Keratinocyte (primary cell): Measurements from ENCODE around the gene ZBTB49. TPM values are rescaled to one million over a fixed set of nuclear protein-coding genes. Genes with fewer than 3 reads are reported as not detected.

Experiments used
- DNase-seq: peaks from one replicate; pipeline ENCODE4 v3.0.0-alpha.2; 2011; ENCODE audit warnings: low read depth, missing footprints, low spot score
- FAIRE-seq: peaks from 2 replicates; lab custom pipeline; 2011; peaks lifted over from hg19 to GRCh38; lab: Jason Lieb, UNC
- H2AFZ ChIP-seq: 2 replicates; pipeline ENCODE4 v1.6.0; 2012; ENCODE audit warnings: low read length, control low read depth, inconsistent platforms; ENCODE audit not compliant: control insufficient read depth
- H3K27ac ChIP-seq: 2 replicates; pipeline ENCODE4 v1.5.1; 2011; ENCODE audit warnings: low read length; ENCODE audit not compliant: control insufficient read depth, insufficient read depth
- H3K27me3 ChIP-seq: 3 replicates; pipeline ENCODE4 v1.6.0; 2011; ENCODE audit warnings: low read length; ENCODE audit not compliant: control insufficient read depth, insufficient read depth; ENCODE audit errors: extremely low read depth
- H3K36me3 ChIP-seq, 2 experiments: 2 replicates in 1 of 2; 3 replicates in 1 of 2; pipeline ENCODE4 v1.5.1; 2011; ENCODE audit warnings: low read length in 2 of 2, mild to moderate bottlenecking in 1 of 2; ENCODE audit not compliant: control insufficient read depth in 2 of 2, insufficient read depth in 2 of 2; ENCODE audit errors: extremely low read depth in 1 of 2
- H3K4me1 ChIP-seq: 3 replicates; pipeline ENCODE4 v1.5.1; 2011; ENCODE audit warnings: low read length; ENCODE audit not compliant: control insufficient read depth, insufficient read depth; ENCODE audit errors: extremely low read depth
- H3K4me2 ChIP-seq: 3 replicates; pipeline ENCODE4 v1.6.0; 2011; ENCODE audit warnings: low read depth, low read length; ENCODE audit not compliant: control insufficient read depth, insufficient read depth; ENCODE audit errors: extremely low read depth
- H3K4me3 ChIP-seq, 3 experiments: fragments of 200-600 bp in 1 of 3; sonication (generic) in 1 of 3; 2 replicates in 2 of 3; 3 replicates in 1 of 3; pipeline ENCODE4 v1.5.1; 2011 to 2016; ENCODE audit warnings: low read length in 3 of 3, mild to moderate bottlenecking in 3 of 3, control low read depth in 2 of 3, inconsistent platforms in 1 of 3, low read depth in 1 of 3, mixed read lengths in 1 of 3, mixed run types in 1 of 3, moderate library complexity in 1 of 3; ENCODE audit not compliant: control insufficient read depth in 2 of 3, insufficient read depth in 2 of 3; ENCODE audit errors: extremely low read depth in 1 of 3
- H3K79me2 ChIP-seq: 2 replicates; pipeline ENCODE4 v1.6.0; 2012; ENCODE audit warnings: low read length; ENCODE audit not compliant: control insufficient read depth, insufficient read depth
- H3K9ac ChIP-seq: 3 replicates; pipeline ENCODE4 v1.6.0; 2011; ENCODE audit warnings: low read length; ENCODE audit not compliant: control insufficient read depth, insufficient read depth; ENCODE audit errors: extremely low read depth
- H3K9me1 ChIP-seq: 3 replicates; pipeline ENCODE4 v1.6.0; 2011; ENCODE audit warnings: low read length; ENCODE audit not compliant: control insufficient read depth, insufficient read depth; ENCODE audit errors: extremely low read depth
- H3K9me3 ChIP-seq: 2 replicates; pipeline ENCODE4 v1.5.1; 2012; ENCODE audit warnings: low read depth, low read length; ENCODE audit not compliant: control insufficient read depth
- H4K20me1 ChIP-seq: 3 replicates; pipeline ENCODE4 v1.6.0; 2011; ENCODE audit warnings: low read length; ENCODE audit not compliant: control insufficient read depth, insufficient read depth; ENCODE audit errors: extremely low read depth
- EZH2 ChIP-seq: IDR thresholded peaks from one replicate; pipeline ENCODE4 v1.6.1; 2012; ENCODE audit warnings: inconsistent platforms, mild to moderate bottlenecking, low read length, moderate library complexity
- dilution Hi-C: fragments of 300-500 bp; cut with MboI; formaldehyde crosslinking; loops from one replicate; pipeline ENCODE4 v1.7.0; 2020; ENCODE audit warnings: low sequenced_read_pairs; ENCODE audit not compliant: extremely low pct_ligation_motif_present
- polyA plus RNA-seq, 5 experiments: library from polyadenylated mRNA; depleted of rRNA in 3 of 5; stranded (reverse) in 3 of 5; stranded (forward) in 1 of 5; unstranded in 1 of 5; fragments of >200 nt; gene quantifications; 1 replicate in 1 of 5; 2 replicates in 3 of 5; 3 replicates in 1 of 5; pipeline versions ENCODE4 v1.2.1 to v1.2.3, GENCODE V29; 2011 to 2012; ENCODE audit warnings: missing spikeins in 2 of 5, low read depth in 1 of 5, low replicate concordance in 1 of 5
- TF ChIP-seq, protein P1 (sequence below), 3 experiments: IDR thresholded peaks in 1 of 3; conservative IDR thresholded peaks in 1 of 3; optimal IDR thresholded peaks in 1 of 3; 2 replicates in 2 of 3; 3 replicates in 1 of 3; pipeline versions ENCODE3 to v1.5.1; 2011; ENCODE audit warnings: low read length in 3 of 3, mild to moderate bottlenecking in 3 of 3, moderate library complexity in 2 of 3, control low read depth in 1 of 3, inconsistent platforms in 1 of 3; ENCODE audit not compliant: insufficient read depth in 2 of 3; ENCODE audit errors: extremely low read depth in 1 of 3

The ZBTB49 gene
- polyA plus RNA-seq, 1 donor (not counting 4 experiments of a cell fraction or from before 2014, with no cell fraction given) = 3.8 TPM

DNA sequence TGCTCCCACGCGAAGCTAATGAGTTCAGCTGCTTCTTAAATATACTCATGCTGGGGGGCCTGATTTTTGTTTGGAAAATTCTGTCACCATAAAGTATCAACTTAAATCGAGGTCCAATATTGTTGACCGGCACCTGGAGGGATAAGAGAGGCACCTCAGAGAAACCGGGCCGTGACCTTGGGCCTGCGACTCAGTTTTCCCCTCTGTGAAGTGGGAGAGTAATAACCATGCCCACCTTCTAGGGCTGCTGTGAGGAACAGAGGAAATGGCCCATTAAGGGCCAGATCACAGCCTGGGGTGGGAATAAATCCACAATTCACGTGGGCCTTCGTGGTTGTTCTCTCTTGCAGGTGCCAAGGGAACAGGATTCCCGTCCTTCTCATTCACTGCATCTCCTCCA, 39.4 kb downstream of the ZBTB49 start:
- no peak overlapping the region for H3K27ac ChIP-seq
- dilution Hi-C loops = no loop called here

GRCh38 chr4:4330794-4331193, 40.7 kb downstream of the ZBTB49 start:
- Histone ChIP-seq H3K4me1 (no peaks in the 10 kb centered on the region), H3K36me3 (no peaks in the 10 kb centered on the region), H3K27ac (no peak overlapping the region), H3K79me2 (no peaks in the 10 kb centered on the region), H2AFZ (no peak overlapping the region), H3K27me3 (no peaks in the 10 kb centered on the region), H4K20me1 (no peaks in the 10 kb centered on the region), H3K9me3 (no peaks in the 10 kb centered on the region), H3K9ac (no peak overlapping the region), H3K9me1 (no peaks in the 10 kb centered on the region), H3K4me2 (no peak overlapping the region), H3K4me3 (no peak overlapping the region)
- DNase-seq (no peak), FAIRE-seq (no peak)
- TF ChIP-seq, protein P1, sequence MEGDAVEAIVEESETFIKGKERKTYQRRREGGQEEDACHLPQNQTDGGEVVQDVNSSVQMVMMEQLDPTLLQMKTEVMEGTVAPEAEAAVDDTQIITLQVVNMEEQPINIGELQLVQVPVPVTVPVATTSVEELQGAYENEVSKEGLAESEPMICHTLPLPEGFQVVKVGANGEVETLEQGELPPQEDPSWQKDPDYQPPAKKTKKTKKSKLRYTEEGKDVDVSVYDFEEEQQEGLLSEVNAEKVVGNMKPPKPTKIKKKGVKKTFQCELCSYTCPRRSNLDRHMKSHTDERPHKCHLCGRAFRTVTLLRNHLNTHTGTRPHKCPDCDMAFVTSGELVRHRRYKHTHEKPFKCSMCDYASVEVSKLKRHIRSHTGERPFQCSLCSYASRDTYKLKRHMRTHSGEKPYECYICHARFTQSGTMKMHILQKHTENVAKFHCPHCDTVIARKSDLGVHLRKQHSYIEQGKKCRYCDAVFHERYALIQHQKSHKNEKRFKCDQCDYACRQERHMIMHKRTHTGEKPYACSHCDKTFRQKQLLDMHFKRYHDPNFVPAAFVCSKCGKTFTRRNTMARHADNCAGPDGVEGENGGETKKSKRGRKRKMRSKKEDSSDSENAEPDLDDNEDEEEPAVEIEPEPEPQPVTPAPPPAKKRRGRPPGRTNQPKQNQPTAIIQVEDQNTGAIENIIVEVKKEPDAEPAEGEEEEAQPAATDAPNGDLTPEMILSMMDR (optimal IDR thresholded peaks at IDR 0.05 in 1 of 3, IDR thresholded peaks at IDR 0.05 in 1 of 3, conservative IDR thresholded peaks at IDR 0.05 in 1 of 3; ENCODE audit: extremely low read depth in 1 of 3, insufficient read depth in 2 of 3, low read length in 3 of 3) = no peak
- no peak for TF ChIP-seq EZH2
- dilution Hi-C loops = no loop called here

More for the DNA sequence above, 39.4 kb downstream of the ZBTB49 start:
- Histone ChIP-seq H3K36me3 (no peaks in the 10 kb centered on the region), H3K4me3 (no peak overlapping the region), H3K27me3 (no peaks in the 10 kb centered on the region), H3K9ac (no peak overlapping the region), H3K79me2 (no peaks in the 10 kb centered on the region), H4K20me1 (no peaks in the 10 kb centered on the region), H2AFZ (no peak overlapping the region), H3K4me2 (no peak overlapping the region), H3K9me1 (no peaks in the 10 kb centered on the region), H3K4me1 (no peaks in the 10 kb centered on the region), H3K9me3 (no peaks in the 10 kb centered on the region)
- DNase-seq (no peak), FAIRE-seq (no peak)
- TF ChIP-seq, protein P1 (optimal IDR thresholded peaks at IDR 0.05 in 1 of 3, IDR thresholded peaks at IDR 0.05 in 1 of 3, conservative IDR thresholded peaks at IDR 0.05 in 1 of 3; ENCODE audit: extremely low read depth in 1 of 3, insufficient read depth in 2 of 3, low read length in 3 of 3) = no peak
